GM12865 (cell line): ENCODE measurements around the gene MCM9.

Experiments used
- DNase-seq: peaks from one replicate; pipeline ENCODE4 v3.0.0; 2010; ENCODE audit warnings: low read depth
- H3K4me3 ChIP-seq: 2 replicates; pipeline ENCODE4 v1.5.1; 2011; ENCODE audit warnings: mild to moderate bottlenecking, low read depth, low read length, control low read depth
- CTCF ChIP-seq: IDR thresholded peaks from 2 replicates; pipeline ENCODE4 v1.5.1; 2011; ENCODE audit warnings: low read length, control low read depth, low read depth, inconsistent platforms; ENCODE audit not compliant: insufficient read depth; ENCODE audit errors: missing control alignments

MCM9 gene

GRCh38 chr6:118934461-118935330 lies at the start of gene MCM9:
Gene MCM9, minus strand, starts transcription at chr6:118935159. Its CDS starts 3,436 bp downstream, at chr6:118931723.
- peak; percentile 97 for DNase-seq
- peak within 1 kb of the TSS; percentile 100 for H3K4me3 ChIP-seq
- TF ChIP-seq CTCF, result no peak

GRCh38 chr6:118984342-118984741 lies 49.4 kb upstream of the MCM9 start:
- no peak overlapping the region for H3K4me3 ChIP-seq
- peak; percentile 5 for DNase-seq
- TF ChIP-seq CTCF, result no peak

GRCh38 chr6:118982575-118982911 lies 47.6 kb upstream of the MCM9 start:
- no peak overlapping the region for H3K4me3 ChIP-seq
- no peak for DNase-seq
- no peak for TF ChIP-seq CTCF

GRCh38 chr6:118981884-118982574 lies 47.1 kb upstream of the MCM9 start:
- no peak for DNase-seq
- no peak for TF ChIP-seq CTCF
- H3K4me3 ChIP-seq, result no peak overlapping the region

- DNase-seq, result no peak
- no peak overlapping the region for H3K4me3 ChIP-seq
Observed at GRCh38 chr6:118980063-118980462, 45.1 kb upstream of the MCM9 start.

GRCh38 chr6:118974790-118975189 lies 39.8 kb upstream of the MCM9 start:
- DNase-seq, result no peak
- no peak overlapping the region for H3K4me3 ChIP-seq
- no peak for TF ChIP-seq CTCF

More at GRCh38 chr6:118980063-118980462, 45.1 kb upstream of the MCM9 start:
- TF ChIP-seq CTCF, result no peak
